Body of pancreas (tissue), 4 donors: ENCODE data around the gene STK25.

Source experiments
- POLR2A ChIP-seq, 3 donors: fragments of 450-650 bp; IDR thresholded peaks; one replicate each; pipeline ENCODE4 v1.6.1; 2016; ENCODE audit warnings: antibody characterized with exemption in 3 of 3, mild to moderate bottlenecking in 2 of 3
- TF ChIP-seq, protein P1 (sequence below), 7 experiments: fragments of 450-650 bp in 4 of 7; fragments of 200-600 bp in 3 of 7; sonication (generic) in 3 of 7; IDR thresholded peaks; one replicate each; pipeline ENCODE4 v1.5.1; 2016 to 2019; ENCODE audit warnings: antibody characterized with exemption in 7 of 7

DNA sequence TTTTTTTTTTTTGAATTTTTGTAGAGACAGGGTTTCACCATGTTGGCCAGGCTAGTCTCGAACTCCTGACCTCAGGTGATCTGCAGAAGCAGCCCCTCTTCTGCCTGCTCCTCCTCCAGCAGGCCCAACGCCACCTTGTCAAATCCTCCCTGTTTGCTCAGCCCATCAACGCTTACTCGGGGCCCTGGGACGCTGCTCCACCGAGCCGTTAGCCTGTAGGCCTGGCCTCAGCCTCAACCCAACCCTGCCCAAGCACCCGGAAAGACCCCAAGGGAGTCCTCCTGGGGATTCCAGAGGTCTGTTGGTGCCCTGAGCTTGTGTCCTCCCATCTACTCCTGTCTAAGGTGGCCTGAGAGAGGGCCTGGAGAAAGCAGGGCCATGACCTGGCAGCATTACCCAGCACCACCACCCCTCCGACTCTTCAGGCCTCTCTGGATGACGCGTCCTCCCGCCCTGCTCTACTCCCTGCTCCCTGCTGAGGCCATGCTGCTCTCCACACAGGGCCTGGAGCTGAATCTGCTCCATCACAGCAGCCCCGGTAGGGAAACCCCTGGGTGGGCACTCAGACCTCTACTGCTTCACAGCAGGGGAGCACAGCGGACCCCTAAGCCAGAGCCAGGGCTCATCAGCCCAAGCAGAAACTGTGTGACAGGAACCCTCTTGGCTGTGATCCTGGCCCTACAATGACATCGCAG, 3.2 kb downstream of the STK25 start:
- TF ChIP-seq, protein P1, sequence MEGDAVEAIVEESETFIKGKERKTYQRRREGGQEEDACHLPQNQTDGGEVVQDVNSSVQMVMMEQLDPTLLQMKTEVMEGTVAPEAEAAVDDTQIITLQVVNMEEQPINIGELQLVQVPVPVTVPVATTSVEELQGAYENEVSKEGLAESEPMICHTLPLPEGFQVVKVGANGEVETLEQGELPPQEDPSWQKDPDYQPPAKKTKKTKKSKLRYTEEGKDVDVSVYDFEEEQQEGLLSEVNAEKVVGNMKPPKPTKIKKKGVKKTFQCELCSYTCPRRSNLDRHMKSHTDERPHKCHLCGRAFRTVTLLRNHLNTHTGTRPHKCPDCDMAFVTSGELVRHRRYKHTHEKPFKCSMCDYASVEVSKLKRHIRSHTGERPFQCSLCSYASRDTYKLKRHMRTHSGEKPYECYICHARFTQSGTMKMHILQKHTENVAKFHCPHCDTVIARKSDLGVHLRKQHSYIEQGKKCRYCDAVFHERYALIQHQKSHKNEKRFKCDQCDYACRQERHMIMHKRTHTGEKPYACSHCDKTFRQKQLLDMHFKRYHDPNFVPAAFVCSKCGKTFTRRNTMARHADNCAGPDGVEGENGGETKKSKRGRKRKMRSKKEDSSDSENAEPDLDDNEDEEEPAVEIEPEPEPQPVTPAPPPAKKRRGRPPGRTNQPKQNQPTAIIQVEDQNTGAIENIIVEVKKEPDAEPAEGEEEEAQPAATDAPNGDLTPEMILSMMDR (IDR thresholded peaks at IDR 0.05) = no peak
- no peak for TF ChIP-seq POLR2A (IDR thresholded peaks at IDR 0.05)
